Measurements from ENCODE around the gene FGD6. TPM values are rescaled to one million over a fixed set of nuclear protein-coding genes. Genes with fewer than 3 reads are reported as not detected.

The FGD6 gene
- total RNA-seq, 1 experiment from 2014 or later, result 18.2 TPM

DNA sequence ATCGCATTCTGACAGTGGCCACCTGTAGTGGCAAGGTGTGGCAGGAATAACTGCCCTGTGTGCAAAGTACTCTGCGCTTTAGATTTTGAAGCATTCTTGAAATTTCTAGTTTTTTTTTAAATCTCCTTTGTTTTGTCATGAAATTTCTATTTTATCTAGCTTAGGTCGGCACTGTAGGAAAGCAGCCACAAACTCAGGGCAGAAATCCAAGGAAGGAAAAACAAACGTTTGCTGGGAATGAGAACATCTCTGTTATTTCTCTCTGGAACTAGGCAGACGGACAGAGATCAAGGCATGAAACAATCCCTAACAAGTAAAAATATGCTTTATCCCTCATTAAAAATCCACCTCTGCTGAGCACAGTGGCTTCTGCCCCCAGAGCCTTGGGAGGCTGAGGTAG, 142.5 kb downstream of the FGD6 start:
- ChIA-PET CTCF (no interaction called here), RAD21 (ENCODE audit: low non-redundant PET in 1 of 2, low total read pairs in 2 of 2, uncharacterized antibody in 2 of 2, unreplicated experiment in 2 of 2) (no interaction called here), POLR2A (no interaction called here)
- no TSS peak for BruUV-seq (replicated peaks)
- TF ChIP-seq ZFX (IDR thresholded peaks at IDR 0.05), result no peak
- TF ChIP-seq POLR2AphosphoS5 (IDR thresholded peaks at IDR 0.05; ENCODE audit: low read depth, low read length), result no peak
- TF ChIP-seq CEBPB (IDR thresholded peaks at IDR 0.05; ENCODE audit: low read depth), result no peak
- TF ChIP-seq EGR1 (IDR thresholded peaks at IDR 0.05; ENCODE audit: low read depth), result no peak
- TF ChIP-seq SP1 (IDR thresholded peaks at IDR 0.05; ENCODE audit: low read depth), result no peak
- TF ChIP-seq, protein P1, sequence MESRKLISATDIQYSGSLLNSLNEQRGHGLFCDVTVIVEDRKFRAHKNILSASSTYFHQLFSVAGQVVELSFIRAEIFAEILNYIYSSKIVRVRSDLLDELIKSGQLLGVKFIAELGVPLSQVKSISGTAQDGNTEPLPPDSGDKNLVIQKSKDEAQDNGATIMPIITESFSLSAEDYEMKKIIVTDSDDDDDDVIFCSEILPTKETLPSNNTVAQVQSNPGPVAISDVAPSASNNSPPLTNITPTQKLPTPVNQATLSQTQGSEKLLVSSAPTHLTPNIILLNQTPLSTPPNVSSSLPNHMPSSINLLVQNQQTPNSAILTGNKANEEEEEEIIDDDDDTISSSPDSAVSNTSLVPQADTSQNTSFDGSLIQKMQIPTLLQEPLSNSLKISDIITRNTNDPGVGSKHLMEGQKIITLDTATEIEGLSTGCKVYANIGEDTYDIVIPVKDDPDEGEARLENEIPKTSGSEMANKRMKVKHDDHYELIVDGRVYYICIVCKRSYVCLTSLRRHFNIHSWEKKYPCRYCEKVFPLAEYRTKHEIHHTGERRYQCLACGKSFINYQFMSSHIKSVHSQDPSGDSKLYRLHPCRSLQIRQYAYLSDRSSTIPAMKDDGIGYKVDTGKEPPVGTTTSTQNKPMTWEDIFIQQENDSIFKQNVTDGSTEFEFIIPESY (IDR thresholded peaks at IDR 0.05; ENCODE audit: extremely low read depth, insufficient replicate concordance, low read length), result no peak
- TF ChIP-seq SIN3A (IDR thresholded peaks at IDR 0.05; ENCODE audit: low read depth), result no peak
- no peak for TF ChIP-seq MAX (IDR thresholded peaks at IDR 0.05)
- TF ChIP-seq ZNF274 (IDR thresholded peaks at IDR 0.05; ENCODE audit: low read depth, low read length), result no peak
- TF ChIP-seq, protein P2, sequence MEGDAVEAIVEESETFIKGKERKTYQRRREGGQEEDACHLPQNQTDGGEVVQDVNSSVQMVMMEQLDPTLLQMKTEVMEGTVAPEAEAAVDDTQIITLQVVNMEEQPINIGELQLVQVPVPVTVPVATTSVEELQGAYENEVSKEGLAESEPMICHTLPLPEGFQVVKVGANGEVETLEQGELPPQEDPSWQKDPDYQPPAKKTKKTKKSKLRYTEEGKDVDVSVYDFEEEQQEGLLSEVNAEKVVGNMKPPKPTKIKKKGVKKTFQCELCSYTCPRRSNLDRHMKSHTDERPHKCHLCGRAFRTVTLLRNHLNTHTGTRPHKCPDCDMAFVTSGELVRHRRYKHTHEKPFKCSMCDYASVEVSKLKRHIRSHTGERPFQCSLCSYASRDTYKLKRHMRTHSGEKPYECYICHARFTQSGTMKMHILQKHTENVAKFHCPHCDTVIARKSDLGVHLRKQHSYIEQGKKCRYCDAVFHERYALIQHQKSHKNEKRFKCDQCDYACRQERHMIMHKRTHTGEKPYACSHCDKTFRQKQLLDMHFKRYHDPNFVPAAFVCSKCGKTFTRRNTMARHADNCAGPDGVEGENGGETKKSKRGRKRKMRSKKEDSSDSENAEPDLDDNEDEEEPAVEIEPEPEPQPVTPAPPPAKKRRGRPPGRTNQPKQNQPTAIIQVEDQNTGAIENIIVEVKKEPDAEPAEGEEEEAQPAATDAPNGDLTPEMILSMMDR (IDR thresholded peaks at IDR 0.05 in 2 of 3, conservative IDR thresholded peaks at IDR 0.05 in 1 of 3; ENCODE audit: borderline replicate concordance in 1 of 3, insufficient read depth in 1 of 3, low read depth in 2 of 3, low read length in 2 of 3), result no peak
- TF ChIP-seq ELF1 (IDR thresholded peaks at IDR 0.05; ENCODE audit: borderline replicate concordance, low read depth), result no peak
- TF ChIP-seq JUND (IDR thresholded peaks at IDR 0.05), result no peak
- Histone ChIP-seq H3K36me3 (ENCODE audit: control insufficient read depth in 1 of 2, insufficient read depth in 2 of 2, low read length in 2 of 2) (no peaks in the 10 kb centered on the region), H3K9ac (ENCODE audit: low read length) (no peak overlapping the region), H4K20me1 (ENCODE audit: insufficient read depth) (no peaks in the 10 kb centered on the region), H3K4me3 (replicated peaks in 1 of 2; ENCODE audit: low read depth in 1 of 2, low read length in 2 of 2) (no peak overlapping the region), H3K4me1 (ENCODE audit: control insufficient read depth in 1 of 2, insufficient read depth in 2 of 2, low read length in 2 of 2) (peaks cover 0 to 14% of the 10 kb centered on the region in 2 experiments; a peak in 2 of 4 replicates), H3K27me3 (ENCODE audit: insufficient read depth, low read length) (no peaks in the 10 kb centered on the region), H3K9me3 (ENCODE audit: control insufficient read depth in 1 of 2, insufficient read depth in 1 of 2, low read depth in 1 of 2, low read length in 2 of 2) (no peaks in the 10 kb centered on the region), H3K9me2 (ENCODE audit: insufficient read depth) (no peaks in the 10 kb centered on the region), H3K4me2 (ENCODE audit: low read length) (no peak overlapping the region), H2AFZ (ENCODE audit: low read depth, low read length, poor library complexity, severe bottlenecking) (no peak overlapping the region), H3K27ac (ENCODE audit: low read depth, low read length) (no peak overlapping the region), H3K79me2 (ENCODE audit: insufficient read depth, low read length) (peaks cover 35% of the 10 kb centered on the region)
- intact Hi-C loops (cut with micrococcal nuclease), result no loop called here
- ATAC-seq, result no peak
- DNase-seq (ENCODE audit: low read depth, low spot score), result no peak
